ENCODE data around the gene TYRO3.

TYRO3 gene

DNA sequence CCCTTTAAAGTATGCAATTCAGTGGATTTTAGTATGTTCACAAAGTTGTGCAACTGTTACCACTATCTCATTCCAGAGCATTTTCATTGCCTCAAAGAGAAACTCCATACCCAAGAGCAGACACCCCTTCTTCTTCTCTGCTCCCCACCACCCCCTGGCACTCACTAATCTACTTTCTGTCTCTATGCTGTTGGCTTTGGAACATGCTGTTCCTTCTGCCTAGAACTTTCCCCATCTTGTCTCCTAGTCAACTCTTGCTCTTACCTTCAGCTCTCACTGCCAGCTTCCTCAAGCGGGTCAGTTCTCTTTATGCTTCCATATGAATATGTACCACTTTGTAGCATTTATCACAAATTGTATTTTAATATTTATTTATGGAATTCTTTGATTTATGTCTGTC, 50.1 kb downstream of the TYRO3 start:
- DNase-seq, result no peak

GRCh38 chr15:41610048-41610447, 51.0 kb downstream of the TYRO3 start:
- DNase-seq, result no peak

- DNase-seq, result peak; percentile 81
Observed at GRCh38 chr15:41620536-41621199, 61.7 kb downstream of the TYRO3 start.

DNA sequence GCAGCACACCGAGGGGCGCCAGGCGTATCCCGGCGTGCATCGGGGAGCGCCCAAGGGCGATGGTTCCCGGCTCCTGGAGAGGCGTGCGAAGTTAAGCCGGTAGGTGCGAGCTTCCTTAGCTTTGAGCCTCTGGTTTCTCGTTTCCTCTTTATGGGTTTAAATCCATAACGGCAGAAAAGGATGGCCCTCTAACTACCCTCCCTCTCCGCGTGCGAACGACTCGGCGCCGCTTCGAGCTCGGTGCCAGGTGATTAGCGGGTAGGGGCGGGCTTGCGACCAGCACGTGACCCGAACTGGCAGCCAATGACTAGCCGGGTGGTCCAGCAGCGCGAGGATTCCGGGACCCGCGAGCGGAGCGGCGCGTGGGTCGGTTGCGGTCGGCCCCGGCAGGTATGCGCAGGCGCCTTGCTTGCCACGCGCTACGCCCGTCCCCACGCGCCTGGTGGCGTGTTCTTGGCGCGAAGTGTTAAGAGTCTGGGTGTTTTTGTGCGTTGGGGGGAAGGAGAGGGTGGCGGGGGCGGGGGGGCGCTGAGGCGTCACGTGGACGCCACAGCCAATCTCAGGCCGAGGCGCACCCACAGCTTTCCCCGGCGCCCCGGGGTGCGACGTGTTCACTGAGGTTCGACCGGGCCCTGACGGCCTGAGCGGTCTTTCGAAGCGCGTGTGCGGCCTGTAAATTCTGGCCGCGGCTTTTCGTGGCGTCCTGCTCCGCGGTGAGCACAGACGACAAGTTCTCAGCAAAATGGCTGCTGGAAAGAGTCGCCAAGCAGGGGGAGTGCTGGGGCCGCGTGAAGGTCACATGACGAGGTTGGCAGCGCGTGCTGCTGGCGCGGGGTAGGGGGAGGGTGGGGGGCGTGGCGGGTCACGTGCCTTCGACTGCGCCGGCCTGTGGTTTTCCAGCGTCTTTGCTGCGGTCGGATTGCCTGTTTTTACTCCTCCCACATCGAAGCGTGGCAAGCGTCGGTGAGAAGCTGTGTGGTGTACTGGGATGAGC, 62.5 kb downstream of the TYRO3 start:
- DNase-seq, result peak; percentile 87

DNA sequence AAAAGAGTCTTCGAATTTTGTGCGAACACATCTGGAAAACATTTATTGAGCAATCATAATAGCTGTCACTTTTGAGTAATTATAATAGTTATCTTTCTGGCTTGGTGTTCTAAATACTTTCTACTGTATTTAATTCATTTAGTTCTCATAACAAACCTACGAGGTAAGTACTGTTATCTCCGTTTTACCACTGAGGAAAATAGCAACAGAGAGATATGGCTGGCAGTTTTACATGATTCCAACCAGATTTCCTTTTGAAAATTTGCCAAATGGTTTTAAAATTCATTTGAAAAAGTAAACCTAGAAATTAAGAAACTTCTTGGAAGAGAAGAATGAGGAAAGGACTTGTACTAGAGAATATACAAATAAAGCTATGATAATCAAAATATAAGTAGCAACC, 63.9 kb downstream of the TYRO3 start:
- DNase-seq, result no peak

- no peak for DNase-seq
Observed at GRCh38 chr15:41627203-41627602, 68.2 kb downstream of the TYRO3 start.

DNA sequence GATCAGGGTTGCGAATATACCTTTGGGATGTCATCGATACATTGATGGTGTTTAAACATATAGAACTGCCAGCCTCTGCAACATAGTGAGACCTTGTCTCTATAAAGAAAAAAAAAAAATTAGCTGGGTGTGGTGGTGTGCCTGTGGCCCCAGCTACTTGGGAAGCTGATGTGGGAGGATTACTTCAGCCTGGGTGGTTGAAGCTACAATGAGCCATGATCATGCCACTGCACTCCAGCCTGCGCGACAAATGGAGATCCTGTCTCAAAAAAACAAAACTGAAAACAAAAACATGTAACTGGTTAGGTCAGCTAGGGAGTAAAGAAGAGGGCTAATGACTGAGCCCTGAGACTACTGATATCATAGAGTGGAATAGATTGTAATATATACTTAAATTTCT, 70.5 kb downstream of the TYRO3 start:
- DNase-seq, result no peak

- no peak for DNase-seq
Observed at GRCh38 chr15:41629883-41630282, 70.9 kb downstream of the TYRO3 start.

DNA sequence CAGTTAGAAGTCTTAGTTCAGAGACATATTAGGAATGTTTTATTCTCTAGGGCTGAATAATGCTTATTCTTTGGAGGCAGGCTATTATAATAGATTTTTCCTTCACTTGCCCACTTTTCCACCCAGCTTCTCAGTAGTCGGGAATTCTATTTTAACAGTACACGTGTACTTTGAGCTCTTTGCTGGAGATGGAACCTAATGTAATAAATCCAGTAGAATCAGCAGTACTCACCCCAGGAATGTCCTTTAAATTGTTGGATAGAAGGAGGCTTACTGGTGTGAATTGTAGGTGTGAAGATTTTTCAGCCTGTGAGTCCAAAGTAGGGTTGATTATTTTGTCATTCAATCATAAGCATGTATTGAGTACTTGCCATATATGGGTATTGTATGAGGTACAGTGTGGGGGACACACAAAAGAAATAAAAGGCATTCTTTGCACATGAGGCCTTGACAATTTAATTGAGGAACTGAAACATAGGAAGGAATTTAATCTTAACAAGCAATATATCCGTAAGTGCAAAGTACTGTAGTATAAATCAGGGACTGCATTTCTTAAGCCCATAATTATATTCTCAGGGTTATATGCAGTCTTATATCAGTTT, 71.7 kb downstream of the TYRO3 start:
- DNase-seq, result no peak

- DNase-seq, result no peak
Observed at GRCh38 chr15:41631880-41632470, 73.0 kb downstream of the TYRO3 start.
